GM19452 (cell line): Measurements from ENCODE around the gene TSC22D4.
"Not testable (repeated sequence)": the region's sequence is repeated elsewhere in the genome, so short reads cannot be mapped to it uniquely, and the experiment has no call there.

Source experiments
- ATAC-seq: cut with Tn5 transposase; IDR thresholded peaks from one replicate; pipeline ENCODE4 v1.9.1; 2021; ENCODE audit not compliant: unreplicated experiment

TSC22D4 gene

GRCh38 chr7:100476101-100476780 lies 2.8 kb downstream of the TSC22D4 start:
- ATAC-seq = no peak

- ATAC-seq = no peak
These were observed 3.5 kb downstream of the TSC22D4 start for GRCh38 chr7:100475549-100475948.

GRCh38 chr7:100472854-100473499 lies 6.0 kb downstream of the TSC22D4 start:
- ATAC-seq = no peak

GRCh38 chr7:100472121-100472851 lies 6.7 kb downstream of the TSC22D4 start:
- ATAC-seq = no peak

- no peak for ATAC-seq
These were observed 8.0 kb downstream of the TSC22D4 start for GRCh38 chr7:100471021-100471420.

GRCh38 chr7:100469227-100470044 lies 9.6 kb downstream of the TSC22D4 start:
- ATAC-seq = no peak

GRCh38 chr7:100467638-100468373 lies 11.2 kb downstream of the TSC22D4 start:
- no peak for ATAC-seq

GRCh38 chr7:100466653-100467605 lies 12.1 kb downstream of the TSC22D4 start:
- ATAC-seq = no peak

- ATAC-seq = no peak
These were observed 13.2 kb downstream of the TSC22D4 start for GRCh38 chr7:100465702-100466311.

GRCh38 chr7:100465299-100465698 lies 13.7 kb downstream of the TSC22D4 start:
- ATAC-seq = no peak

GRCh38 chr7:100464791-100465190 lies 14.2 kb downstream of the TSC22D4 start:
- no peak for ATAC-seq

GRCh38 chr7:100464210-100464660 lies 14.8 kb downstream of the TSC22D4 start, which contains the start of gene SPACDR:
SPACDR (minus strand) TSS chr7:100464260; CDS start chr7:100464025, 235 bp downstream.
- ATAC-seq = no peak

- no peak for ATAC-seq
These were observed 22.0 kb downstream of the TSC22D4 start for GRCh38 chr7:100457033-100457432.

- no peak for ATAC-seq
These were observed 22.5 kb downstream of the TSC22D4 start for GRCh38 chr7:100456562-100456961.

- no peak for ATAC-seq
These were observed 23.8 kb downstream of the TSC22D4 start for GRCh38 chr7:100455206-100455605.

- ATAC-seq = not testable (repeated sequence)
These were observed 25.2 kb downstream of the TSC22D4 start for GRCh38 chr7:100453854-100454253.

GRCh38 chr7:100452513-100452912 lies 26.5 kb downstream of the TSC22D4 start:
- ATAC-seq = no peak

- ATAC-seq = no peak
These were observed 29.7 kb downstream of the TSC22D4 start for GRCh38 chr7:100449190-100449795.
